Caco-2 (cell line): ENCODE data around the gene PTK7. TPM values are rescaled to one million over a fixed set of nuclear protein-coding genes. Genes with fewer than 3 reads are reported as not detected.

Experiments used
- BruUV-seq: library from RNA; stranded (reverse); fragments of 400-500 nt; replicated peaks from 2 replicates; lab custom pipeline; 2021; lab: Mats Ljungman, UMichigan
- CTCF ChIA-PET: fragments of 300-600 bp; sonication (Branson Sonifier 250); formaldehyde crosslinking; loops from one replicate; lab custom pipeline; 2022; ENCODE audit warnings: antibody characterized with exemption; lab: Charles Lee
- POLR2A ChIA-PET: fragments of 300-600 bp; sonication (Branson Sonifier 250); formaldehyde crosslinking; loops from one replicate; lab custom pipeline; 2022; ENCODE audit warnings: antibody characterized with exemption; lab: Charles Lee
- DNase-seq, 2 experiments: peaks; one replicate each; pipeline versions ENCODE4 v3.0.0 to v3.0.0-alpha.2; 2020 to 2022
- H3K27me3 ChIP-seq: replicated peaks from 2 replicates; pipeline ENCODE4 v1.6.0; 2011; ENCODE audit warnings: low read length; ENCODE audit not compliant: control insufficient read depth, insufficient read depth
- H3K36me3 ChIP-seq: 2 replicates; pipeline ENCODE4 v1.5.1; 2011; ENCODE audit warnings: low read length; ENCODE audit not compliant: control insufficient read depth, insufficient read depth
- H3K4me1 ChIP-seq: fragments of 250-450 bp; sonication (Bioruptor Pico); 2 replicates; pipeline ENCODE4 v1.5.1; 2020; ENCODE audit warnings: mild to moderate bottlenecking
- H3K4me3 ChIP-seq: 2 replicates; pipeline ENCODE4 v1.5.1; 2011; ENCODE audit warnings: low read depth, mild to moderate bottlenecking, control low read depth, low read length
- H3K9me3 ChIP-seq: fragments of 250-450 bp; sonication (Bioruptor Pico); 2 replicates; pipeline ENCODE4 v1.5.1; 2020; ENCODE audit warnings: mild to moderate bottlenecking, moderate library complexity
- H3K27ac Mint-ChIP-seq: one replicate; pipeline ENCODE4 v1.8.0; 2022; ENCODE audit warnings: mixed read lengths; ENCODE audit not compliant: unreplicated experiment
- H3K27me3 Mint-ChIP-seq: one replicate; pipeline ENCODE4 v1.8.0; 2022; ENCODE audit warnings: mixed read lengths; ENCODE audit not compliant: insufficient read depth, unreplicated experiment
- H3K36me3 Mint-ChIP-seq: one replicate; pipeline ENCODE4 v1.8.0; 2022; ENCODE audit warnings: mild to moderate bottlenecking, mixed read lengths; ENCODE audit not compliant: insufficient read depth, unreplicated experiment
- H3K4me1 Mint-ChIP-seq: one replicate; pipeline ENCODE4 v1.8.0; 2022; ENCODE audit warnings: low read depth, mixed read lengths; ENCODE audit not compliant: unreplicated experiment
- H3K4me3 Mint-ChIP-seq: one replicate; pipeline ENCODE4 v1.8.0; 2022; ENCODE audit warnings: mild to moderate bottlenecking, moderate library complexity, mixed read lengths; ENCODE audit not compliant: unreplicated experiment
- H3K9me3 Mint-ChIP-seq: one replicate; pipeline ENCODE4 v1.8.0; 2022; ENCODE audit warnings: mixed read lengths; ENCODE audit not compliant: unreplicated experiment
- intact Hi-C: fragments of 100-400 bp; cut with micrococcal nuclease; formaldehyde crosslinking; loops from one replicate; pipeline ENCODE4 v1.10.0; 2022; ENCODE audit not compliant: unreplicated experiment
- total RNA-seq: library from RNA; stranded (reverse); gene quantifications from 2 replicates; pipeline ENCODE4 v1.2.3, GENCODE V29; 2022
- TF ChIP-seq, protein P1 (sequence below), 2 experiments: fragments of 200-600 bp in 1 of 2; IDR thresholded peaks; 1 replicate in 1 of 2; 2 replicates in 1 of 2; pipeline versions ENCODE4 v1.5.1 to v1.8.0; 2011 to 2022; ENCODE audit warnings: antibody characterized with exemption in 1 of 2, control low read depth in 1 of 2, inconsistent platforms in 1 of 2, low read depth in 1 of 2, low read length in 1 of 2, mild to moderate bottlenecking in 1 of 2, moderate library complexity in 1 of 2; ENCODE audit not compliant: insufficient read depth in 1 of 2, severe bottlenecking in 1 of 2, unreplicated experiment in 1 of 2

Gene PTK7
- total RNA-seq, 1 experiment from 2014 or later = 180 TPM

DNA sequence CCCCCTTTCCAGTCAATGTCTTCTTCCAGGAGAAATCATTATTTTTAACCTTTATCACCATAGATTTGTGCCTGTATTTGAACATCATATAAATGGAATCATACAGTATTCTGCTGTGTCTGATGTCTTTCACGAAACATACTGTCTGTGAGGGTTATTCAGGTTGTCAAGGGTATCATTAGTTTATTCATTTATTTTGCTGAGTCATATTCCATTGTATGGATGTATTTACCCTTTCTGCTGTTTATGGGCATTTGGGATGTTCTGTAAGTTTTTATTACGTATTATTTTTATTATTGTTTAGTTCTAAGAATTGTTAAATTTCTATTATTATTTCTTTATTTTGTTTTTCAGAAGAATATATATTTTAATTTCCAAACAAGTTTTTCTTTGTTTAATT, 131.2 kb downstream of the PTK7 start:
- Mint-ChIP-seq H3K27me3 (no peaks in the 10 kb centered on the region), H3K4me1 (no peaks in the 10 kb centered on the region), H3K27ac (no peak overlapping the region), H3K9me3 (no peaks in the 10 kb centered on the region), H3K4me3 (no peak overlapping the region), H3K36me3 (no peaks in the 10 kb centered on the region)
- ChIA-PET CTCF (no interaction called here), POLR2A (no interaction called here)
- Histone ChIP-seq H3K27me3 (no peaks in the 10 kb centered on the region; the same call in 1 of the 2 replicates), H3K36me3 (no peaks in the 10 kb centered on the region), H3K9me3 (no peaks in the 10 kb centered on the region), H3K4me3 (no peak overlapping the region), H3K4me1 (no peaks in the 10 kb centered on the region)
- TF ChIP-seq, protein P1, sequence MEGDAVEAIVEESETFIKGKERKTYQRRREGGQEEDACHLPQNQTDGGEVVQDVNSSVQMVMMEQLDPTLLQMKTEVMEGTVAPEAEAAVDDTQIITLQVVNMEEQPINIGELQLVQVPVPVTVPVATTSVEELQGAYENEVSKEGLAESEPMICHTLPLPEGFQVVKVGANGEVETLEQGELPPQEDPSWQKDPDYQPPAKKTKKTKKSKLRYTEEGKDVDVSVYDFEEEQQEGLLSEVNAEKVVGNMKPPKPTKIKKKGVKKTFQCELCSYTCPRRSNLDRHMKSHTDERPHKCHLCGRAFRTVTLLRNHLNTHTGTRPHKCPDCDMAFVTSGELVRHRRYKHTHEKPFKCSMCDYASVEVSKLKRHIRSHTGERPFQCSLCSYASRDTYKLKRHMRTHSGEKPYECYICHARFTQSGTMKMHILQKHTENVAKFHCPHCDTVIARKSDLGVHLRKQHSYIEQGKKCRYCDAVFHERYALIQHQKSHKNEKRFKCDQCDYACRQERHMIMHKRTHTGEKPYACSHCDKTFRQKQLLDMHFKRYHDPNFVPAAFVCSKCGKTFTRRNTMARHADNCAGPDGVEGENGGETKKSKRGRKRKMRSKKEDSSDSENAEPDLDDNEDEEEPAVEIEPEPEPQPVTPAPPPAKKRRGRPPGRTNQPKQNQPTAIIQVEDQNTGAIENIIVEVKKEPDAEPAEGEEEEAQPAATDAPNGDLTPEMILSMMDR (IDR thresholded peaks at IDR 0.05; ENCODE audit: insufficient read depth in 1 of 2, low read depth in 1 of 2, low read length in 1 of 2, severe bottlenecking in 1 of 2, unreplicated experiment in 1 of 2) = no peak
- intact Hi-C loops = no loop called here
- BruUV-seq = no TSS peak
- DNase-seq = no peak

Other genes starting within 250 kb of the PTK7 start
- 103 and 110 TPM in 2 replicates for gene RPL7L1, start 196.7 kb upstream of the PTK7 start, total RNA-seq
- not detected in 2 replicates for gene PTCRA, start 160.3 kb upstream of the PTK7 start, total RNA-seq
- 49.2 and 56.1 TPM in 2 replicates for gene CNPY3, start 146.8 kb upstream of the PTK7 start, total RNA-seq
- gene GNMT, start 115.6 kb upstream of the PTK7 start, total RNA-seq = not detected in 2 replicates
- gene PEX6, start 97.1 kb upstream of the PTK7 start, total RNA-seq = 6.9 and 8.2 TPM in 2 replicates
- gene PPP2R5D, start 91.7 kb upstream of the PTK7 start, total RNA-seq = 44.4 and 45.0 TPM in 2 replicates
- gene MEA1, start 62.4 kb upstream of the PTK7 start, total RNA-seq = 60.3 and 62.3 TPM in 2 replicates
- 62.9 and 66.8 TPM in 2 replicates for gene KLHDC3, start 62.1 kb upstream of the PTK7 start, total RNA-seq
- gene RRP36, start 54.7 kb upstream of the PTK7 start, total RNA-seq = 71.0 and 74.9 TPM in 2 replicates
- gene CUL7, start 22.5 kb upstream of the PTK7 start, total RNA-seq = 25.3 and 26.7 TPM in 2 replicates
- 123 and 124 TPM in 2 replicates for gene MRPL2, start 16.9 kb upstream of the PTK7 start, total RNA-seq
- gene KLC4, start 16.7 kb upstream of the PTK7 start, total RNA-seq = 47.7 and 52.7 TPM in 2 replicates
- 31.3 and 32.1 TPM in 2 replicates for gene SRF, start 95.0 kb downstream of the PTK7 start, total RNA-seq
- gene CUL9, start 105.9 kb downstream of the PTK7 start, total RNA-seq = 16.7 and 16.8 TPM in 2 replicates
- 56.1 and 62.6 TPM in 2 replicates for gene DNPH1, start 153.2 kb downstream of the PTK7 start, total RNA-seq
- gene TTBK1, start 167.2 kb downstream of the PTK7 start, total RNA-seq = 0.51 and 0.61 TPM in 2 replicates
- gene SLC22A7, start 221.9 kb downstream of the PTK7 start, total RNA-seq = not detected in 2 replicates
- not detected in 2 replicates for gene CRIP3, start 232.5 kb downstream of the PTK7 start, total RNA-seq